HepG2 (cell line): ENCODE measurements around the gene RBM8A. TPM values are rescaled to one million over a fixed set of nuclear protein-coding genes. Genes with fewer than 3 reads are reported as not detected.

Experiments
- ATAC-seq: fragments of 200-7000 bp; cut with Tn5 transposase; 3 replicates; pipeline ENCODE4 v1.9.1; 2020; ENCODE audit warnings: mild to moderate bottlenecking, moderate library complexity
- Bru-seq: library from RNA; stranded (reverse); fragments of 400-500 nt; gene quantifications from one replicate; lab custom pipeline; 2021; lab: Mats Ljungman, UMichigan
- BruChase-seq, 2 experiments: library from RNA; stranded (reverse); fragments of 400-500 nt; gene quantifications; one replicate each; lab custom pipeline; 2021; lab: Mats Ljungman, UMichigan
- BruUV-seq: library from RNA; stranded (reverse); fragments of 400-500 nt; replicated peaks from 2 replicates; lab custom pipeline; 2021; lab: Mats Ljungman, UMichigan
- CTCF ChIA-PET: fragments of 300-600 bp; formaldehyde crosslinking; extraction: SDS; loops from one replicate; lab custom pipeline; 2021; ENCODE audit warnings: low total read pairs, inconsistent platforms, low intra/inter-chr PET ratio; lab: Yijun Ruan, JAX
- POLR2A ChIA-PET: fragments of 350-600 bp; sonication (Branson Sonifier 250); formaldehyde crosslinking; loops from one replicate; lab custom pipeline; 2020; ENCODE audit warnings: antibody characterized with exemption, inconsistent platforms; lab: Yijun Ruan, JAX
- DNase-seq: peaks from one replicate; pipeline ENCODE4 v3.0.0-alpha.2; 2015; ENCODE audit warnings: low spot score
- FAIRE-seq: peaks from 3 replicates; lab custom pipeline; 2011; peaks lifted over from hg19 to GRCh38; lab: Jason Lieb, UNC
- H2AFZ ChIP-seq: one replicate; pipeline ENCODE4 v1.6.1; 2011; ENCODE audit warnings: low read length, inconsistent platforms
- H3K27ac ChIP-seq: fragments of 300-600 bp; 3 replicates; pipeline ENCODE4 v1.8.0; 2011; ENCODE audit warnings: mixed run types, mild to moderate bottlenecking, mixed read lengths, low read length, inconsistent platforms; ENCODE audit not compliant: insufficient read depth; ENCODE audit errors: extremely low read length
- H3K27me3 ChIP-seq, 2 experiments: fragments of 200-600 bp in 1 of 2; 2 replicates in 1 of 2; 3 replicates in 1 of 2; pipeline versions ENCODE4 v1.6.0 to v1.8.0; 2011; ENCODE audit warnings: low read length in 2 of 2, mild to moderate bottlenecking in 2 of 2, moderate library complexity in 2 of 2, inconsistent platforms in 1 of 2; ENCODE audit not compliant: insufficient read depth in 2 of 2, control insufficient read depth in 1 of 2
- H3K36me3 ChIP-seq, 2 experiments: fragments of 200-600 bp in 1 of 2; replicated peaks in 1 of 2; 2 replicates in 1 of 2; 3 replicates in 1 of 2; pipeline versions ENCODE4 v1.5.1 to v1.8.0; 2011; ENCODE audit warnings: low read length in 2 of 2, inconsistent platforms in 1 of 2; ENCODE audit not compliant: insufficient read depth in 2 of 2, control insufficient read depth in 1 of 2
- H3K4me1 ChIP-seq: 2 replicates; pipeline ENCODE4 v1.5.1; 2012; ENCODE audit warnings: low read length, inconsistent platforms; ENCODE audit not compliant: insufficient read depth
- H3K4me2 ChIP-seq: 2 replicates; pipeline ENCODE4 v1.6.0; 2011; ENCODE audit warnings: low read depth, low read length, inconsistent platforms
- H3K4me3 ChIP-seq, 3 experiments: fragments of 200-600 bp in 1 of 3; sonication (generic), shearing (Covaris generic) in 1 of 3; replicated peaks in 1 of 3; 2 replicates each; pipeline ENCODE4 v1.5.1; 2011 to 2016; ENCODE audit warnings: low read length in 3 of 3, inconsistent platforms in 2 of 3, low read depth in 2 of 3, mild to moderate bottlenecking in 2 of 3, control low read depth in 1 of 3, mixed read lengths in 1 of 3; ENCODE audit not compliant: insufficient read depth in 1 of 3
- H3K79me2 ChIP-seq: one replicate; pipeline ENCODE4 v1.6.1; 2011; ENCODE audit warnings: low read length, inconsistent platforms; ENCODE audit not compliant: insufficient read depth
- H3K9ac ChIP-seq: 2 replicates; pipeline ENCODE4 v1.6.0; 2011; ENCODE audit warnings: mild to moderate bottlenecking, low read depth, low read length, inconsistent platforms; ENCODE audit not compliant: insufficient read depth
- H3K9me3 ChIP-seq: 2 replicates; pipeline ENCODE4 v1.5.1; 2012; ENCODE audit warnings: mild to moderate bottlenecking, low read length
- H4K20me1 ChIP-seq: 2 replicates; pipeline ENCODE4 v1.6.0; 2011; ENCODE audit warnings: inconsistent platforms, mild to moderate bottlenecking, low read length, moderate library complexity; ENCODE audit not compliant: insufficient read depth
- FOXC1 ChIP-seq: sonication (generic); formaldehyde crosslinking; IDR thresholded peaks from 2 replicates; pipeline ENCODE4 v1.8.0; 2022; ENCODE audit warnings: mild to moderate bottlenecking, missing genetic modification reagents, borderline replicate concordance
- GZF1 ChIP-seq: sonication (generic); formaldehyde crosslinking; IDR thresholded peaks from 2 replicates; pipeline ENCODE4 v1.5.1; 2020; ENCODE audit warnings: mild to moderate bottlenecking, missing genetic modification reagents
- NKX3-1 ChIP-seq: sonication (generic); formaldehyde crosslinking; IDR thresholded peaks from 2 replicates; pipeline ENCODE4 v1.5.0; 2020; ENCODE audit warnings: missing genetic modification reagents
- NR2F2 ChIP-seq: IDR thresholded peaks from 2 replicates; pipeline ENCODE4 v1.6.1; 2012; ENCODE audit warnings: low read depth, inconsistent platforms, borderline replicate concordance
- RELA ChIP-seq: sonication (generic); formaldehyde crosslinking; IDR thresholded peaks from 2 replicates; pipeline ENCODE4 v1.4.0; 2020; ENCODE audit warnings: missing genetic modification reagents
- REXO4 ChIP-seq: sonication (generic); formaldehyde crosslinking; IDR thresholded peaks from 2 replicates; pipeline ENCODE4 v1.8.0; 2022; ENCODE audit warnings: missing genetic modification reagents, mild to moderate bottlenecking, borderline replicate concordance
- SP140L ChIP-seq: sonication (generic); formaldehyde crosslinking; IDR thresholded peaks from 2 replicates; pipeline ENCODE4 v1.4.0; 2020; ENCODE audit warnings: missing genetic modification reagents, borderline replicate concordance
- TRIM24 ChIP-seq: sonication (generic); formaldehyde crosslinking; IDR thresholded peaks from 2 replicates; pipeline ENCODE4 v1.8.0; 2022; ENCODE audit warnings: mild to moderate bottlenecking, missing genetic modification reagents
- ZNF224 ChIP-seq: sonication (generic); formaldehyde crosslinking; IDR thresholded peaks from 2 replicates; pipeline ENCODE4 v1.5.0; 2020; ENCODE audit warnings: mild to moderate bottlenecking, missing genetic modification reagents
- ZNF547 ChIP-seq: sonication (generic); formaldehyde crosslinking; IDR thresholded peaks from 2 replicates; pipeline ENCODE4 v1.5.1; 2020; ENCODE audit warnings: mild to moderate bottlenecking, missing genetic modification reagents
- ZNF557 ChIP-seq: sonication (generic); formaldehyde crosslinking; IDR thresholded peaks from 2 replicates; pipeline ENCODE4 v1.4.0; 2020; ENCODE audit warnings: missing genetic modification reagents
- WGBS: methylation state at CpG from one replicate; pipeline ENCODE4 v1.1.6; 2017; ENCODE audit warnings: low lambda C conversion rate; 5-methylcytosine and 5-hydroxymethylcytosine counted together
- in situ Hi-C: cut with HindIII; loops from 2 replicates; pipeline ENCODE4 v1.10.0; 2017; ENCODE audit warnings: low pct_unique_long_range_greater_than_20kb; ENCODE audit not compliant: extremely low pct_ligation_motif_present
- intact Hi-C: fragments of 100-400 bp; cut with micrococcal nuclease; formaldehyde crosslinking; loops from one replicate; pipeline ENCODE4 v1.10.0; 2022; ENCODE audit not compliant: unreplicated experiment
- long read RNA-seq, 2 experiments: library from RNA in 1 of 2; library from polyadenylated mRNA in 1 of 2; stranded (forward) in 1 of 2; unstranded in 1 of 2; transcript quantifications; one replicate each; pipeline ENCODE4 v2.0.0, GENCODE V29; 2019 to 2022
- polyA minus RNA-seq, 3 experiments: library from RNA; depleted of rRNA, polyadenylated mRNA; stranded (reverse); fragments of >200 nt; gene quantifications; 2 replicates each; pipeline ENCODE4 v1.2.3, GENCODE V29; 2011; ENCODE audit warnings: low replicate concordance in 1 of 3
- polyA plus RNA-seq, 8 experiments: library from polyadenylated mRNA; depleted of rRNA in 3 of 8; stranded (reverse) in 7 of 8; unstranded in 1 of 8; fragments of >200 nt; fragmentation: Illumina TruSeq in 4 of 8; extraction: Trizol in 4 of 8; gene quantifications; 2 replicates each; pipeline versions ENCODE4 v1.2.1 to v1.2.3, GENCODE V29; 2011 to 2016; ENCODE audit warnings: low read depth in 4 of 8, missing spikeins in 1 of 8, mixed read lengths in 1 of 8; ENCODE audit not compliant: insufficient read depth in 1 of 8
- total RNA-seq, 5 experiments: library from RNA; depleted of rRNA; stranded (reverse); fragments of >200 nt; fragmentation: Illumina TruSeq; extraction: Trizol; gene quantifications; 2 replicates each; pipeline ENCODE4 v1.2.3, GENCODE V29; 2016; ENCODE audit warnings: low read depth in 1 of 5
- TF ChIP-seq, protein P1 (sequence below): sonication (generic); formaldehyde crosslinking; IDR thresholded peaks from 2 replicates; pipeline ENCODE4 v1.5.0; 2020; ENCODE audit warnings: missing genetic modification reagents
- TF ChIP-seq, protein P2 (sequence below): sonication (generic); formaldehyde crosslinking; IDR thresholded peaks from 2 replicates; pipeline ENCODE4 v1.4.0; 2020; ENCODE audit warnings: mild to moderate bottlenecking, missing genetic modification reagents

Gene RBM8A
- total RNA-seq (2016; rRNA removed; fragmentation: Illumina TruSeq; extraction: Trizol) (162 and 224 TPM in 2 replicates), polyA plus RNA-seq (2011; rRNA removed) (75.2 and 106 TPM in 2 replicates), polyA minus RNA-seq (2011; rRNA and poly(A)+ RNA removed; ENCODE audit: low replicate concordance) (14.9 and 35.6 TPM in 2 replicates), Bru-seq, nascent RNA (percentile 91 among the genes with signal in this experiment), BruChase-seq, experiment 1, labeled RNA remaining after a 6-hour chase (percentile 96 among the genes with signal in this experiment), BruChase-seq, experiment 2, labeled RNA remaining after a 2-hour chase (percentile 93 among the genes with signal in this experiment)
- 15.8 and 21.1 TPM in 2 replicates for total RNA-seq (2016; cell fraction: cytosol; rRNA removed; fragmentation: Illumina TruSeq; extraction: Trizol; ENCODE audit: low read depth)
- 164 and 238 TPM in 2 replicates for total RNA-seq (2016; cell fraction: insoluble cytoplasmic fraction; rRNA removed; fragmentation: Illumina TruSeq; extraction: Trizol)
- total RNA-seq (2016; cell fraction: membrane; rRNA removed; fragmentation: Illumina TruSeq; extraction: Trizol) = 32.6 and 36.1 TPM in 2 replicates
- total RNA-seq (2016; cell fraction: nucleus; rRNA removed; fragmentation: Illumina TruSeq; extraction: Trizol) = 58.0 and 59.0 TPM in 2 replicates
- 81.5 and 102 TPM in 2 replicates for polyA plus RNA-seq (2011; cell fraction: cytosol; rRNA removed)
- 25.3 and 38.5 TPM in 2 replicates for polyA plus RNA-seq (2011; cell fraction: nucleus; rRNA removed)
- polyA plus RNA-seq (2012) = 87.0 and 96.0 TPM in 2 replicates
- 14.2 and 15.2 TPM in 2 replicates for polyA plus RNA-seq (2016; cell fraction: cytosol; fragmentation: Illumina TruSeq; extraction: Trizol; ENCODE audit: low read depth)
- polyA plus RNA-seq (2016; cell fraction: insoluble cytoplasmic fraction; fragmentation: Illumina TruSeq; extraction: Trizol; ENCODE audit: low read depth) = 218 and 247 TPM in 2 replicates
- 28.1 and 28.8 TPM in 2 replicates for polyA plus RNA-seq (2016; cell fraction: membrane; fragmentation: Illumina TruSeq; extraction: Trizol; ENCODE audit: low read depth)
- polyA plus RNA-seq (2016; cell fraction: nucleus; fragmentation: Illumina TruSeq; extraction: Trizol; ENCODE audit: insufficient read depth, low read depth) = 89.2 and 112 TPM in 2 replicates
- 26.3 and 33.8 TPM in 2 replicates for polyA minus RNA-seq (2011; cell fraction: cytosol; rRNA and poly(A)+ RNA removed)
- 20.2 and 28.7 TPM in 2 replicates for polyA minus RNA-seq (2011; cell fraction: nucleus; rRNA and poly(A)+ RNA removed)
- long read RNA-seq, experiment 1, full-length matches to known transcripts = 110 of 133 reads
- long read RNA-seq, experiment 1, partial matches to known transcripts = 13 of 133 reads
- long read RNA-seq, experiment 1, other reads (novel, unspliced or antisense) = 10 of 133 reads
- long read RNA-seq, experiment 2, full-length matches to known transcripts = 79 of 123 reads
- long read RNA-seq, experiment 2, partial matches to known transcripts = 10 of 123 reads
- long read RNA-seq, experiment 2, other reads (novel, unspliced or antisense) = 34 of 123 reads

- Histone ChIP-seq H3K4me1 (peaks cover 17% of the 10 kb centered on the region), H3K4me3 (peak within 1 kb of the TSS; percentile 77 to 95 (median 83)), H3K9me3 (no peaks in the 10 kb centered on the region), H3K36me3 (no peaks in the 10 kb centered on the region; a peak in 4 of 5 replicates), H4K20me1 (no peaks in the 10 kb centered on the region), H3K79me2 (peaks cover 15% of the 10 kb centered on the region), H2AFZ (peak within 1 kb of the TSS; percentile 39), H3K27me3 (no peaks in the 10 kb centered on the region; a peak in 1 of 5 replicates), H3K9ac (peak within 1 kb of the TSS; percentile 96), H3K4me2 (peak within 1 kb of the TSS; percentile 82), H3K27ac (peak within 1 kb of the TSS; percentile 88)
- peak; percentile 97 for DNase-seq
- ChIA-PET POLR2A (interaction anchor here (0.7 to 5.6 kb wide), 28 partner anchors 9 to 124 kb away, joined by 3 to 84 read pairs (median 7); partner anchors contain the start of genes ANKRD34A, ANKRD35, ITGA10 and LIX1L), CTCF (interaction anchor here (1.6 kb wide), 1 partner anchor 35 kb away, joined by 9 read pairs; no protein-coding TSS in a partner anchor)
- intact Hi-C loops = loop anchor here (2.0 to 5.0 kb wide), 2 partner anchors 35 to 38 kb away; partner anchors contain the start of genes ANKRD34A and POLR3GL
- peak; percentile 97 for FAIRE-seq
- BruUV-seq = no TSS peak
- WGBS = 1% methylated on average over 38 of the region's 41 CpGs
- in situ Hi-C loops = loop anchor here (5.0 kb wide), 2 partner anchors 35 to 40 kb away; partner anchors contain the start of genes ANKRD34A, ANKRD35 and POLR3GL
- ATAC-seq = peak; percentile 99
- 0 out of 2 replicates have a peak, but pooled peaks have one; percentile 24 for TF ChIP-seq SP140L
- TF ChIP-seq ZNF557 = no peak
- TF ChIP-seq RELA (CRISPR knock-in tag) = no peak
- TF ChIP-seq ZNF224 (CRISPR knock-in tag) = no peak
- no peak for TF ChIP-seq TRIM24 (CRISPR knock-in tag)
- peak; percentile 71; the same call in 1 of the 2 replicates for TF ChIP-seq GZF1 (CRISPR knock-in tag)
- peak; percentile 33; the same call in 1 of the 2 replicates for TF ChIP-seq NR2F2
- no peak for TF ChIP-seq NKX3-1 (CRISPR knock-in tag)
- no peak for TF ChIP-seq FOXC1
- TF ChIP-seq, protein P1, sequence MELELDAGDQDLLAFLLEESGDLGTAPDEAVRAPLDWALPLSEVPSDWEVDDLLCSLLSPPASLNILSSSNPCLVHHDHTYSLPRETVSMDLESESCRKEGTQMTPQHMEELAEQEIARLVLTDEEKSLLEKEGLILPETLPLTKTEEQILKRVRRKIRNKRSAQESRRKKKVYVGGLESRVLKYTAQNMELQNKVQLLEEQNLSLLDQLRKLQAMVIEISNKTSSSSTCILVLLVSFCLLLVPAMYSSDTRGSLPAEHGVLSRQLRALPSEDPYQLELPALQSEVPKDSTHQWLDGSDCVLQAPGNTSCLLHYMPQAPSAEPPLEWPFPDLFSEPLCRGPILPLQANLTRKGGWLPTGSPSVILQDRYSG (CRISPR knock-in tag) = no peak
- TF ChIP-seq, protein P2, sequence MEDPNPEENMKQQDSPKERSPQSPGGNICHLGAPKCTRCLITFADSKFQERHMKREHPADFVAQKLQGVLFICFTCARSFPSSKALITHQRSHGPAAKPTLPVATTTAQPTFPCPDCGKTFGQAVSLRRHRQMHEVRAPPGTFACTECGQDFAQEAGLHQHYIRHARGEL (CRISPR knock-in tag) = peak; percentile 44; the same call in 1 of the 2 replicates
- TF ChIP-seq REXO4 (CRISPR knock-in tag) = no peak
- TF ChIP-seq ZNF547 = no peak
These were observed at the start of gene RBM8A for GRCh38 chr1:145927063-145927886. RBM8A (minus strand) TSS chr1:145927484; CDS start chr1:145927426, 58 bp downstream.
